Neural progenitor cell (in vitro differentiated cells): Measurements from ENCODE around the gene CRHR2. TPM values are rescaled to one million over a fixed set of nuclear protein-coding genes. Genes with fewer than 3 reads are reported as not detected.

Source experiments
- DNase-seq: peaks from one replicate; pipeline ENCODE4 v3.0.0-alpha.2; 2016; ENCODE audit warnings: low spot score
- H2AFZ ChIP-seq: fragments of 200-600 bp; sonication (generic); replicated peaks from 2 replicates; pipeline ENCODE4 v1.6.1; 2016; ENCODE audit warnings: antibody characterized with exemption
- H3F3A ChIP-seq: fragments of 200-600 bp; sonication (generic); 2 replicates; pipeline ENCODE4 v1.6.1; 2016; ENCODE audit warnings: antibody characterized with exemption, low read depth
- H3K27ac ChIP-seq: fragments of 200-600 bp; sonication (generic); 2 replicates; pipeline ENCODE4 v1.5.1; 2016; ENCODE audit warnings: mild to moderate bottlenecking
- H3K27me3 ChIP-seq: fragments of 200-600 bp; sonication (generic); 2 replicates; pipeline ENCODE4 v1.6.1; 2016; ENCODE audit warnings: mild to moderate bottlenecking, moderate library complexity
- H3K36me3 ChIP-seq: fragments of 200-600 bp; sonication (generic); 2 replicates; pipeline ENCODE4 v1.5.1; 2016
- H3K4me1 ChIP-seq: fragments of 200-600 bp; sonication (generic); 2 replicates; pipeline ENCODE4 v1.6.1; 2016; ENCODE audit warnings: mixed run types
- H3K4me2 ChIP-seq: fragments of 200-600 bp; sonication (generic); 2 replicates; pipeline ENCODE4 v1.6.1; 2016
- H3K4me3 ChIP-seq: fragments of 200-600 bp; sonication (generic); 2 replicates; pipeline ENCODE4 v1.5.1; 2016
- H3K79me2 ChIP-seq: fragments of 200-600 bp; sonication (generic); 2 replicates; pipeline ENCODE4 v1.6.1; 2016; ENCODE audit warnings: low read depth
- H3K9ac ChIP-seq: fragments of 200-600 bp; sonication (generic); 2 replicates; pipeline ENCODE4 v1.6.1; 2016
- H3K9me3 ChIP-seq: fragments of 200-600 bp; sonication (generic); 2 replicates; pipeline ENCODE4 v1.5.1; 2016; ENCODE audit warnings: low read depth
- H4K20me1 ChIP-seq: fragments of 200-600 bp; sonication (generic); 2 replicates; pipeline ENCODE4 v1.6.1; 2016; ENCODE audit warnings: low read depth
- H3K27ac Mint-ChIP-seq: 3 replicates; pipeline ENCODE4 v1.8.0; 2021; ENCODE audit warnings: mixed read lengths
- H3K27me3 Mint-ChIP-seq: 2 replicates; pipeline ENCODE4 v1.8.0; 2022; ENCODE audit warnings: low read depth, mild to moderate bottlenecking, inconsistent platforms, moderate library complexity, mixed read lengths; ENCODE audit not compliant: insufficient read depth
- H3K36me3 Mint-ChIP-seq: 3 replicates; pipeline ENCODE4 v1.8.0; 2021; ENCODE audit warnings: mixed read lengths
- H3K4me1 Mint-ChIP-seq: 3 replicates; pipeline ENCODE4 v1.8.0; 2021; ENCODE audit warnings: mixed read lengths
- H3K4me3 Mint-ChIP-seq: 3 replicates; pipeline ENCODE4 v1.8.0; 2021; ENCODE audit warnings: mild to moderate bottlenecking, moderate library complexity, mixed read lengths
- H3K9me3 Mint-ChIP-seq: 3 replicates; pipeline ENCODE4 v1.8.0; 2020; ENCODE audit warnings: mixed read lengths
- CTCF ChIP-seq: fragments of 200-600 bp; sonication (generic); IDR thresholded peaks from 2 replicates; pipeline ENCODE4 v1.5.1; 2017; ENCODE audit warnings: antibody characterized with exemption, mild to moderate bottlenecking
- EZH2 ChIP-seq: fragments of 200-600 bp; sonication (generic); IDR thresholded peaks from 2 replicates; pipeline ENCODE4 v1.6.1; 2017; ENCODE audit warnings: antibody characterized with exemption, mild to moderate bottlenecking, moderate library complexity
- EZH2phosphoT487 ChIP-seq: fragments of 200-600 bp; sonication (generic); IDR thresholded peaks from 2 replicates; pipeline ENCODE4 v1.6.1; 2017; ENCODE audit warnings: antibody characterized with exemption
- total RNA-seq: library from RNA; depleted of rRNA; stranded (reverse); fragments of >200 nt; gene quantifications from 2 replicates; pipeline ENCODE4 v1.2.3, GENCODE V29; 2015; ENCODE audit warnings: low replicate concordance

Gene CRHR2
- total RNA-seq, 1 donor from 2014 or later: not detected

GRCh38 chr7:30664184-30664885 lies 17.9 kb downstream of the CRHR2 start:
- Histone ChIP-seq H3K4me2 (no peak overlapping the region), H3K79me2 (no peaks in the 10 kb centered on the region), H3K4me1 (no peaks in the 10 kb centered on the region), H3K4me3 (no peak overlapping the region), H4K20me1 (peaks cover 21% of the 10 kb centered on the region), H3K9ac (no peak overlapping the region), H3K36me3 (no peaks in the 10 kb centered on the region), H3K27me3 (no peaks in the 10 kb centered on the region), H3F3A (no peaks in the 10 kb centered on the region), H2AFZ (no peak overlapping the region), H3K9me3 (no peaks in the 10 kb centered on the region), H3K27ac (no peak overlapping the region)
- no peaks in the 10 kb centered on the region for H3K36me3 Mint-ChIP-seq
- H3K4me1 Mint-ChIP-seq: no peaks in the 10 kb centered on the region
- no peak for DNase-seq
- H3K27me3 Mint-ChIP-seq: no peaks in the 10 kb centered on the region
- H3K27ac Mint-ChIP-seq: no peak overlapping the region
- H3K4me3 Mint-ChIP-seq: no peak overlapping the region
- H3K9me3 Mint-ChIP-seq: no peaks in the 10 kb centered on the region
- no peak for TF ChIP-seq EZH2
- no peak for TF ChIP-seq CTCF
- TF ChIP-seq EZH2phosphoT487: no peak

GRCh38 chr7:30663414-30663813 lies 18.8 kb downstream of the CRHR2 start:
- no peak for TF ChIP-seq EZH2phosphoT487
- no peak for TF ChIP-seq EZH2
- TF ChIP-seq CTCF: no peak
- DNase-seq: no peak
- Histone ChIP-seq H3K36me3 (no peaks in the 10 kb centered on the region), H3K9me3 (no peaks in the 10 kb centered on the region), H3K4me1 (no peaks in the 10 kb centered on the region), H3K79me2 (no peaks in the 10 kb centered on the region), H4K20me1 (peaks cover 21% of the 10 kb centered on the region), H3K27ac (no peak overlapping the region), H3K4me3 (no peak overlapping the region), H3F3A (no peaks in the 10 kb centered on the region), H3K4me2 (no peak overlapping the region), H3K27me3 (no peaks in the 10 kb centered on the region), H2AFZ (no peak overlapping the region), H3K9ac (no peak overlapping the region)
- Mint-ChIP-seq H3K27me3 (no peaks in the 10 kb centered on the region), H3K36me3 (no peaks in the 10 kb centered on the region), H3K4me1 (no peaks in the 10 kb centered on the region), H3K4me3 (no peak overlapping the region), H3K27ac (no peak overlapping the region), H3K9me3 (no peaks in the 10 kb centered on the region)

DNA sequence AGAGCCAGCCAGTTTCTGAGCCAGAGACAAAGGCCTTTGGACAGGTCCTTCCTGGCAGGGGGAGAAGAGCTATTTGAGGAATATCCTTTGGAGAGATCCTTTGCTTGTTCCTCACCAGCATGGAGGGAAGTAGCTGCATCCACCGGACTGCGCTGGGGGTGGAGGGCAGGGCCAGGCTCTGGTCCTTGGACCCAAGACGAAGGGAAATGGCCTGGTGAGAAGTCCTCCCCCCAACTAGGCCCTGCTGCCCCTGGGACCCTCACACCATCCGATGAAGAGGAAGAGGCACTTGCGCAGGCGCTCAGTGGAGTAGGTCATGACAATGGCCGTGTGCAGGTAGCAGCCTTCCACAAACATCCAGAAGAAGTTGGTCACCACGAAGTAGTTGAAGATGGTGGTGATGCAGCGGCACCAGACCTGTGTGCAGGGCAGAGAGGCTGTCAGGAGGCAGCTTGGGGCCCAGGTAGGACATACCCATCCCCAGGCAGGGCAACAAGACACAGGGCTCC lies 19.8 kb downstream of the CRHR2 start:
- no peaks in the 10 kb centered on the region for H3K4me1 Mint-ChIP-seq
- no peaks in the 10 kb centered on the region for H3K36me3 Mint-ChIP-seq
- Histone ChIP-seq H3K9ac (no peak overlapping the region), H4K20me1 (peaks cover 12% of the 10 kb centered on the region), H3K9me3 (no peaks in the 10 kb centered on the region), H3K27ac (no peak overlapping the region), H3K4me1 (no peaks in the 10 kb centered on the region), H3K79me2 (no peaks in the 10 kb centered on the region), H3K4me2 (no peak overlapping the region), H3K27me3 (no peaks in the 10 kb centered on the region), H3F3A (no peaks in the 10 kb centered on the region), H2AFZ (no peak overlapping the region), H3K36me3 (no peaks in the 10 kb centered on the region), H3K4me3 (no peak overlapping the region)
- no peak overlapping the region for H3K27ac Mint-ChIP-seq
- H3K27me3 Mint-ChIP-seq: peaks cover 2% of the 10 kb centered on the region
- H3K4me3 Mint-ChIP-seq: no peak overlapping the region
- DNase-seq: no peak
- no peak for TF ChIP-seq EZH2phosphoT487
- TF ChIP-seq CTCF: no peak
- no peak for TF ChIP-seq EZH2
- no peaks in the 10 kb centered on the region for H3K9me3 Mint-ChIP-seq
